Measurements from ENCODE around the gene MAJIN. TPM values are rescaled to one million over a fixed set of nuclear protein-coding genes. Genes with fewer than 3 reads are reported as not detected.
"Not testable (repeated sequence)": the region's sequence is repeated elsewhere in the genome, so short reads cannot be mapped to it uniquely, and the experiment has no call there.

The MAJIN gene
- total RNA-seq, 1 donor from 2014 or later = not detected

DNA sequence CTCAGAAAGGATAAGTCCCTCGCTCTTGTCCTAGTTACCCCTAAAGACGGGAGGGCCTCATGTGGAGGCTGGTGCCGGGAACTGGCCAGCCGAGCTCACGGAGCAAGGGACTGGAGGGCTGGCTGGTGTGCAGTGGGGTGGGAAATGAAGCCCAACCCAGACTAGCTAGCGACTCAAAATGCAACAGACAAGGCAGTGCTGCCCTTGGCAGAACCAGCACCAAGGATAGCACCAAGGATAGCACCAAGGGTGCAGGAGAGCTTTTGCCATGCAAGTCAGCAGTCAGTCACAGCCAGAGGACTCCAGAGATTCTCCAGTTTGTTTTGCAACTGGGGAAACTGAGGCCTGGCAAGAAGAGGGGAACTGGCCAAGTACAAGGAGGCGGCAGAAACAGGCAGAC is 31.4 kb upstream of the MAJIN start:
- no peaks in the 10 kb centered on the region for H3K36me3 Mint-ChIP-seq (ENCODE audit: low read depth)
- H3K4me3 Mint-ChIP-seq = no peak overlapping the region
- H3K27ac Mint-ChIP-seq = no peak overlapping the region
- H3K9me3 Mint-ChIP-seq = no peaks in the 10 kb centered on the region
- no peaks in the 10 kb centered on the region for H3K27me3 Mint-ChIP-seq (ENCODE audit: insufficient read depth)
- H3K4me1 Mint-ChIP-seq (ENCODE audit: low read depth) = peaks cover 8% of the 10 kb centered on the region
- intact Hi-C loops (cut with micrococcal nuclease) = no loop called here
- DNase-seq (ENCODE audit: low spot score) = no peak

DNA sequence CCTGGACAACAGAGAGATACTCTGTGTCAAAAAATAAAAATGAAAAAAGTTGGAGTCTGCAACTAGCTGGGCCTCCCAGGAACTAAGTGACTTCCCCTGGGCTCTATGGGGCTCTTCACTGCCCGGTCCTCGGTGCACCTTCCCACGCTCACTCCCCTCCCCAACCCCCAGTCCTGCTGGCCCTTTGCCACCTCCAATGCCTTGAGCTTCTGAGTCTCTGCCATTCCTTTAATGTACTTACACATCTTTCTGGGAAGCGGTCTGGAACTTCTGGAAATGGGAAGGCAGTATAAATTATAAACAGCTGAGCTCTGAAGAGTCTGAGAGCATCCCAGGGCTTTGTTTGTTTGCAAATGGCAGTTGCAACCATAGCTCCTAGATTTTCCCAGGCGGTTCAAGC is 30.8 kb upstream of the MAJIN start:
- H3K4me1 Mint-ChIP-seq (ENCODE audit: low read depth) = peaks cover 11% of the 10 kb centered on the region
- H3K36me3 Mint-ChIP-seq (ENCODE audit: low read depth) = no peaks in the 10 kb centered on the region
- no peak overlapping the region for H3K27ac Mint-ChIP-seq
- DNase-seq (ENCODE audit: low spot score) = no peak
- intact Hi-C loops (cut with micrococcal nuclease) = no loop called here
- no peaks in the 10 kb centered on the region for H3K9me3 Mint-ChIP-seq
- no peak overlapping the region for H3K4me3 Mint-ChIP-seq
- H3K27me3 Mint-ChIP-seq (ENCODE audit: insufficient read depth) = no peaks in the 10 kb centered on the region

DNA sequence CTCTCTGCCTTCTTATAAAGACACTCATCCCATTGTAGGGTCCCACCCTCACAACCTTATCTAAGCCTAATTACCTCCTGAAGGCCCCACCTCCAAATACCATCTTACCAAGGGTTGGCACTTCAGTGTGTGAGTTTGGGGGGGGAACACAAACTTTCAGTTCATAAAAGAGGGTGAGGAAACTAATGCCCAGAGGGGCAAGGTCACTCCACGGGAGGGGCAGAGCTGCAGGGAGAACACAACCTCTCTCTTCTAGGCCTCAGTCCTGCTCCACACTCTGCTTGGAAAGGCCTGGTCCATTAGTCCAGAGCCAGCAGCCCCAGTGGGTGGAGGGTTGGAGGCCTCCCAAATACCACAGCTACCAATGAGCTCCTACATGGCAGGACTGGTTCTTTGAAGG is 27.6 kb upstream of the MAJIN start:
- H3K4me1 Mint-ChIP-seq (ENCODE audit: low read depth) = peaks cover 24% of the 10 kb centered on the region
- no peaks in the 10 kb centered on the region for H3K9me3 Mint-ChIP-seq
- no peaks in the 10 kb centered on the region for H3K27me3 Mint-ChIP-seq (ENCODE audit: insufficient read depth)
- no peak for DNase-seq (ENCODE audit: low spot score)
- intact Hi-C loops (cut with micrococcal nuclease) = no loop called here
- H3K36me3 Mint-ChIP-seq (ENCODE audit: low read depth) = no peaks in the 10 kb centered on the region
- no peak overlapping the region for H3K27ac Mint-ChIP-seq
- H3K4me3 Mint-ChIP-seq = no peak overlapping the region

DNA sequence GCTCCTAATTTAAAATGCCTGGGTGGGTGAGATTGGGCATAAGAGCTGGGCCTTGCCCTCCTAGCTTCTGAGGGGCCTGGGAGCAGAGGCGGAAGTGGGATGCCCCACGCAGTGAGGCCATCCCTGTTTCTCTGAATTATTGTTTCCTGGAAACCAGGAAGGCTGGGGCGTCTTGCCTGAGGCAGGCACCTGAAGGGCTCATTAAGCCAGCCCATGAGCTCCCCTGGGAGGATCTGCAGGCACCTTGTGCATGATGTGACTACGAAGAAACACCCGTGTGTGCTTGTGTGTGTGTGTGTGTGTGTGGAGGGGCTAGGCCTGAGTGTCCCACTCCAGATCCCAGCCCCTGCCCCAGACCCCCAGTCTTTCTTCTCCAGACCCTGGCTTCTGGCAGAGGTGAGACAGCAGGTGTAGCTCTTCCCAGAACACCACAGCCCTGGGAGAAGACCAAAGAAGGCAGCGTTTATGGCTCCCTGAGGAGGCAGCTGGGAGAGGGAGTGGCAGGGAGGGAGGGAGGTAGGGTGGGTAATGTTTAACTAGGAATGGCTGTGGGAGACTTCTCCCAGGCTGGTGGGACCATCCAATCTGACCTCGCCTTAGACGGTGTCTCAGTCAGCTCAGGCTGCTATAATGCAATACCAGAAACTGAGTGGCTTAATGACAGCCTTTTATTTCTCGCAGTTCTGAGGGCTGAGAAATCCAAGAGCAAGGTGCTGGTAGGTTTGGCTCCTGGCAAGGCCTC is 27.0 kb upstream of the MAJIN start:
- DNase-seq (ENCODE audit: low spot score) = no peak
- H3K4me3 Mint-ChIP-seq = peak overlapping the region; percentile 8
- no peaks in the 10 kb centered on the region for H3K27me3 Mint-ChIP-seq (ENCODE audit: insufficient read depth)
- H3K4me1 Mint-ChIP-seq (ENCODE audit: low read depth) = peaks cover 24% of the 10 kb centered on the region
- H3K36me3 Mint-ChIP-seq (ENCODE audit: low read depth) = no peaks in the 10 kb centered on the region
- intact Hi-C loops (cut with micrococcal nuclease) = no loop called here
- no peaks in the 10 kb centered on the region for H3K9me3 Mint-ChIP-seq
- H3K27ac Mint-ChIP-seq = peak overlapping the region; percentile 26

DNA sequence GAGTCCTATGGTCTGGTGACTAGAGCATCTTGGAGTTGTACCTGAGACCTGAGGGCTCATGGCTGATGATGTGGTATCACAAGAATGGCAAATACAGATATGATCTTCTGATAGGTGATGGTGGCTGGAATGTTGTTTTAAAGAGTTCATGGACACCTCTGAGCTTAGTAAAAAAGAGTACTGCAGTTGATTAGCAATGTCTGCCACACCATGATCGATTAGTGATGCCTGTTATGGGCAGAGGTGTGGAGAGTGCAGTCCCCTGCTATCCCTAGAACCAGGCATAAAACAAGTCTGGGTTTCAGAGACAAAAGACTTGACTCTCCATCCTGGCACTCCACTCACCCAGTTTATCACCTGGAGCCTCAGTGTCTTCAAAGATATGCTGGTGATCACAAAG is 26.2 kb upstream of the MAJIN start:
- peaks cover 24% of the 10 kb centered on the region for H3K4me1 Mint-ChIP-seq (ENCODE audit: low read depth)
- no peak overlapping the region for H3K4me3 Mint-ChIP-seq
- intact Hi-C loops (cut with micrococcal nuclease) = no loop called here

DNA sequence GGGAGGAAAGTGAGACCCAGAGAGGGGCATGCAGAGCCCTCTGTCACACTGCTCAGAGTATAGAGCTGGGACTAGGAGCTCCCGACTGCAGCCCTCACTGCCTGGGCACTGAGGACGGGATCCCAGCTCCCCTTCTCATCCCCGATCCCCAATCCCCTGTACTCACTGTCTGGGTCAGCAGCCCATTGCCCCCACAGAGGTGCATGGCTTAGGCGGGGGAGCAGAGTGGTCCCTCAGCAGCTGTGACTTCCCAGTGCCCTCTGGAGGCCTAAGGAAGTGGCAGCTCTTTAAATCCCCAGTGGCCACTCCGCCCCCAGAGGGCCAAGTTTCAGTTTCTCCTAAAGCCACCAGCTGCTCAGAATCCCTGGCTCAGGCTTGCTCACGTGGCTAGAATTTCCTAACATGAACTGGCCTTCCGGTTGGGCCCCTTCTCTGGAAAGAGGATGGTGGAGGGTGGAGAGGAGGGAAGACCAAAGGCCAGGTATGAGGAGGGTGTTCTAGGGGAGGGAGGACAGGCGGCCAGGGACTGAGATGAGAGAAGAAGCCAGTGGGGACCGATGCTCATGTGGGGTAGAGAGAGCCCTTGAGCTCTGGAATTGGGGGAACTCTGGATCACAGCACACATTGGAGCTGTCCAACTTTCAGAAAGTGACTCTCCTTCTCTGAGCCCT is 24.9 kb upstream of the MAJIN start, which contains the start of gene BATF2:
TSS of gene BATF2 (minus strand) at position 262 of the 671 bp plus-strand sequence. CDS start at position 205, 57 bp downstream.
- Mint-ChIP-seq H3K36me3 (ENCODE audit: low read depth) (no peaks in the 10 kb centered on the region), H3K9me3 (no peaks in the 10 kb centered on the region), H3K4me3 (peak within 1 kb of the TSS; percentile 51), H3K27me3 (ENCODE audit: insufficient read depth) (peaks cover 4% of the 10 kb centered on the region), H3K4me1 (ENCODE audit: low read depth) (peaks cover 24% of the 10 kb centered on the region), H3K27ac (no peak within 1 kb of the TSS)
- no peak for DNase-seq (ENCODE audit: low spot score)
- intact Hi-C loops (cut with micrococcal nuclease) = no loop called here

More for the DNA sequence above, 26.2 kb upstream of the MAJIN start:
- peak overlapping the region; percentile 26 for H3K27ac Mint-ChIP-seq
- DNase-seq (ENCODE audit: low spot score) = no peak
- no peaks in the 10 kb centered on the region for H3K36me3 Mint-ChIP-seq (ENCODE audit: low read depth)
- H3K9me3 Mint-ChIP-seq = no peaks in the 10 kb centered on the region
- H3K27me3 Mint-ChIP-seq (ENCODE audit: insufficient read depth) = peaks cover 3% of the 10 kb centered on the region

DNA sequence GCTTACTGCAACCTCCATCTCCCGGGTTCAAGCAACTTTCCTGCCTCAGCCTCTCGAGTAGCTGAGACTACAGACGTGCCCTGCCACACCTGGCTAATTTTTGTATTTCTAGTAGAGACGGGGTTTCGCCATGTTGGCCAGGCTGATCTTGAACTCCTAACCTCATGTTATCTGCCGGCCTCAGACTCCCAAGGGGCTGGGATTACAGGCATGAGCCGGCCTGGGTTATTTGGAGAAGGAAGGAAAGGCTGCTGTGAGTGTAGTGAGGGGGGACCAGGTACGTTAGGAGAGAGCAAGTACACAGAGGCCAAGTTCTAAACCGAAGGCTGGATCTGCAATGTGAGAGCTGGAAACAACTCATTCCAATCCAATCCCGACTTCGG is 24.4 kb upstream of the MAJIN start:
- Mint-ChIP-seq H3K36me3 (ENCODE audit: low read depth) (no peaks in the 10 kb centered on the region), H3K27me3 (ENCODE audit: insufficient read depth) (peaks cover 4% of the 10 kb centered on the region), H3K27ac (no peak overlapping the region), H3K4me3 (no peak overlapping the region), H3K9me3 (no peaks in the 10 kb centered on the region), H3K4me1 (ENCODE audit: low read depth) (peaks cover 24% of the 10 kb centered on the region)
- intact Hi-C loops (cut with micrococcal nuclease) = no loop called here
- no peak for DNase-seq (ENCODE audit: low spot score)

DNA sequence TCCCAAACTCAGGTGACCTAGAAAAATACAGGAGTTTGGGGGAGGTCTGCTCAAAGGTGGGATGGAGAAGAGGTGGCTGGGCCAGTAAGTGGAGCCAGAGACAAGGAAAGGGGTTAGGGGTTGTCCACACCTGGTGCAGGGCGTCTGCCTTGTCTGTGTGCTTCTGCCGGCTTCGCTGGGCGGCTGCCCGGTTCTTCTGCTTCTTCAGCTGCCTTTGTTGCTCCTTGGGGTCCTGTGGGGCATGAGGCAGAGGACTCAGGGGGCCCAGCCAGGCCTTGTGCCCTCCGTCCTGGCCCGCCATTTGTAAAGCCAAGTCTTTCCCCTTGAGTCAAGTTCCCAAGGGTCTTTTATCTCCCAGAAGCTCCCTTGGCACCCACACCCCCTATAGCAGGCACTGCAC is 22.4 kb upstream of the MAJIN start:
- no peaks in the 10 kb centered on the region for H3K9me3 Mint-ChIP-seq
- peaks cover 4% of the 10 kb centered on the region for H3K27me3 Mint-ChIP-seq (ENCODE audit: insufficient read depth)
- peaks cover 30% of the 10 kb centered on the region for H3K4me1 Mint-ChIP-seq (ENCODE audit: low read depth)
- no peak overlapping the region for H3K4me3 Mint-ChIP-seq
- intact Hi-C loops (cut with micrococcal nuclease) = no loop called here
- no peak for DNase-seq (ENCODE audit: low spot score)
- no peaks in the 10 kb centered on the region for H3K36me3 Mint-ChIP-seq (ENCODE audit: low read depth)
- H3K27ac Mint-ChIP-seq = no peak overlapping the region

DNA sequence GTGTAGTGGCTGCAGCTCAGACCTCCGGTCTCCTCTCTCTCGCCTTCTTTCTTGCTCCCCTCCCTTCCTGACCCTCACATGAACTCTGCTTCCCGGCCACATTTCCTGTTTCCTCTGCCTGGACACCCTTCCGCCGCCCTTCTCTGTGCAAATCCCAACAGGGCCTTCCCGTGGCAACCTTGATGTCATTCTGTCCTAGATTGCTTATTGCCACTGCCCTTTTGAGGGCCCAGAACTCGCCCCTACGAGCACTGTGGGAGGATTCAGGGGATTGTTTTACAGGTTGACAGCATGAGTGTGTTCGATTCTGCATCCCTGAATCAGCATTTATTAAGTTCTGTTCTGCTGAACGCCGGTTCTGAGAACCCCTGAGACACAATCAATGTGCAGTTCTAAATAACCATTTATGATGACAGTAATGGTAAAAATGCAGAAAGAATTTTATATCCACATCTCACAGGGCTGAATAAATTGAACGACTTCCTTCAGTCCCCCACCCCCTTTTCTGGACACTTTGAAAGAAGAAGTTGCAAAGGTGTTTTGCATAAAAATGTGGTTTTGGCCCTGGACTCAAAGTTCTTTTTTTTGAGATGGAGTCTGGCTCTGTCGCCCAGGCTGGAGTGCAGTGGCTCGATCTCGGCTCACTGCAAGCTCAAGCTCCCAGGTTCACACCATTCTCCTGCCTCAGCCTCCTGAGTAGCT is 18.5 kb upstream of the MAJIN start:
- peaks cover 6% of the 10 kb centered on the region for H3K4me1 Mint-ChIP-seq (ENCODE audit: low read depth)
- DNase-seq (ENCODE audit: low spot score) = no peak
- H3K9me3 Mint-ChIP-seq = no peaks in the 10 kb centered on the region
- intact Hi-C loops (cut with micrococcal nuclease) = no loop called here
- no peak overlapping the region for H3K27ac Mint-ChIP-seq
- H3K4me3 Mint-ChIP-seq = no peak overlapping the region
- no peaks in the 10 kb centered on the region for H3K36me3 Mint-ChIP-seq (ENCODE audit: low read depth)
- peaks cover 6% of the 10 kb centered on the region for H3K27me3 Mint-ChIP-seq (ENCODE audit: insufficient read depth)

DNA sequence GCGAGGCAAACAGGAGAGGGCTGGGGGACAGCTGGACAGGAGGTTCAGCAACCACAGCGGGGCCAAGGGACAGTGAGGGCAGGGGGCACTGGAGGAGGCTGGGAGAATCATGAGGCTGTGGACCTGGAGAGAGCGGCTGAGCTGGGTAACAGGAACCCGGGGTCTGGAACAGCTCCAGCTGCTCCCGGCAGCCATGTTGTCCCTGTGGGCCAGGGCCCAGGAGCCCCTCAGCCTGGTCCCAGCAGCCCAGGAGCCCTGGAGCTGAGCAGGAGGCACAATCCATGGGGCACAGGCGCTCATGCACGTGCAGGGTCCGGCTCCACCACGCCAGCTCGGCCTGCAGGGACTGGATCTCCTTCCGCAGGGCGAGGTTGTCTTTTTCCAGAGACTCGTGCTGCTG is 17.5 kb upstream of the MAJIN start:
- Mint-ChIP-seq H3K9me3 (no peaks in the 10 kb centered on the region), H3K4me1 (ENCODE audit: low read depth) (peaks cover 6% of the 10 kb centered on the region), H3K4me3 (no peak overlapping the region), H3K27me3 (ENCODE audit: insufficient read depth) (peaks cover 6% of the 10 kb centered on the region), H3K36me3 (ENCODE audit: low read depth) (no peaks in the 10 kb centered on the region), H3K27ac (no peak overlapping the region)
- DNase-seq (ENCODE audit: low spot score) = no peak
- intact Hi-C loops (cut with micrococcal nuclease) = no loop called here

DNA sequence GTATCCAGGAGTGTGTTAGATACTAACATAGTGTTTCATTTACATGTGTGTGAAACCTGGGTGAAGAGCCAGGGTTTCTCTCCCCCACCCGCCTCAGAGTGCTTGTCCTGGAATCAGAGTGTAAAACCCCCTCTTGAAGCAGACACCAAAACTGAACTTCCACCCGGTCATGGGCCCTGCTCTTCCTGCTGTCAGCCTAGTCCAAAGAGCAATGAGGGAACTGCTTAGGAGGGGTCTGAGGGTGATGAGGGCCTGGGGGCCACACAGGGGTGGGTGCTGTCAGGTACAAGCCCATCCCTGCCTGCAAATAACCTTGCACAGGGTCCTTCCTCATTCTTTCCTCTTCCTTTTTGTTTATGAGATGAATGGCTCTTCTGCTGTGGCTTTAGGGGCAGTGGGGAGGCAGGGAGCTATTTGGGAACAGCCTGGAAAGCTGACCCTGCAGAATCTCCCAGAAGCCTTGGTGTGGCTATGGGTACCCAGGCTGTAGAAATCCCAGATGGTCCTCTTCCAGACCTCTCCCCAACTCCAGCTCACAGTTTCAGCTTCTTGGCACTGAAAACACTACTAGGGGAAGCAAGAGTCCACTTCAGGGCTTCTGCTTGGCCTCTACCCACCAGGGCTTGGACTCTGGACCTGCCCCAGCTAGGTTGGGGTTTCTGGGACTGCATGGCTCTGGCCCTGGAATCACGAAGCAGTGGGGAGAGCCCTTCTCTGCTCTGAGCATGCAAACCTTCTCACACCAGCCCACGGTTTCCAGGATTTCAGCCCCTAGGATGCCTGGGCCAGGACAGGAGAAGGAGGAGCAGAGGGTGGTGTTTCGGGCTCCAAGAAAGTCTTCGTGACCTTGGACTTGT is 16.3 kb upstream of the MAJIN start:
- DNase-seq (ENCODE audit: low spot score) = no peak
- H3K4me3 Mint-ChIP-seq = no peak overlapping the region
- H3K4me1 Mint-ChIP-seq (ENCODE audit: low read depth) = peaks cover 6% of the 10 kb centered on the region
- intact Hi-C loops (cut with micrococcal nuclease) = no loop called here
- H3K27ac Mint-ChIP-seq = no peak overlapping the region
- H3K36me3 Mint-ChIP-seq (ENCODE audit: low read depth) = no peaks in the 10 kb centered on the region
- H3K27me3 Mint-ChIP-seq (ENCODE audit: insufficient read depth) = peaks cover 4% of the 10 kb centered on the region
- H3K9me3 Mint-ChIP-seq = no peaks in the 10 kb centered on the region

DNA sequence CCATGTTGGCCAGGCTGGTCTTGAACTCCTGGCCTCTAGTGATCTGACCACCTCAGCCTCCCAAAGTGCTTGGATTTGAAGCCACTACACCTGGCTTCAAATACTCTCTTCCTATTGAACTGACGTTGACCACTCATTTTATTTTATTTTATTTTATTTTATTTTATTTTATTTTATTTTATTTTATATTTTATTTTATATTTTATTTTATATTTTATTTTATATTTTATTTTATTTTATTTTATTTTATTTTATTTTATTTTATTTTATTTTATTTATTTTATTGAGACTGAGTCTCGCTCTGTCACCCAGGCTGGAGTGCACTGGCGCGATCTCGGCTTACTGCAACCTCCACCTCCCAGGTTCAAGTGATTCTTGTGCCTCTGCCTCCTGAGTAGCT is 11.4 kb upstream of the MAJIN start:
- H3K36me3 Mint-ChIP-seq (ENCODE audit: low read depth); H3K4me3 Mint-ChIP-seq; H3K4me1 Mint-ChIP-seq (ENCODE audit: low read depth); H3K27ac Mint-ChIP-seq; H3K9me3 Mint-ChIP-seq; intact Hi-C loops (cut with micrococcal nuclease); H3K27me3 Mint-ChIP-seq (ENCODE audit: insufficient read depth); DNase-seq (ENCODE audit: low spot score): not testable (repeated sequence)

All from activated T-helper 1 cell treated with anti-CD3 and anti-CD28 coated beads, Interleukin-12 subunit alpha, Interleukin-12 subunit beta, Interleukin-2, Interleukin-4 antibody, amounts not matched to agents 30 ng/mL and 10 ng/mL and 1 ng/mL, durations not matched to agents 14 hours and 24 hours and 36 hours (primary cell).